ENCODE data around the gene KIF18A. TPM values are rescaled to one million over a fixed set of nuclear protein-coding genes. Genes with fewer than 3 reads are reported as not detected.
"Not testable (repeated sequence)": the region's sequence is repeated elsewhere in the genome, so short reads cannot be mapped to it uniquely, and the experiment has no call there.

KIF18A gene
- total RNA-seq (2014; rRNA removed; shearing (Covaris generic)): 15.3 and 16.1 TPM in 2 replicates
- 7.5 and 9.2 TPM in 2 replicates for polyA plus RNA-seq (2015; cell fraction: cytosol; rRNA removed)
- 9.0 and 22.3 TPM in 2 replicates for polyA plus RNA-seq (2015; cell fraction: nucleus; rRNA removed)

GRCh38 chr11:28107750-28108618, at the start of gene KIF18A, which contains the start of gene METTL15:
KIF18A (minus strand) TSS chr11:28108156; CDS start chr11:28097947, 10,209 bp downstream.
METTL15 (plus strand) TSS chr11:28108388; CDS start chr11:28113335, 4,947 bp downstream.
- in situ Hi-C loops (cut with HindIII; ENCODE audit: low pct_unique_long_range_greater_than_20kb, low sequenced_read_pairs): no loop called here
- peak; percentile 98 for DNase-seq (ENCODE audit: low read depth, low spot score)

GRCh38 chr11:28153586-28153985, 45.6 kb upstream of the KIF18A start:
- in situ Hi-C loops (cut with HindIII; ENCODE audit: low pct_unique_long_range_greater_than_20kb, low sequenced_read_pairs): no loop called here
- no peak for DNase-seq (ENCODE audit: low read depth, low spot score)

GRCh38 chr11:28152743-28153142, 44.8 kb upstream of the KIF18A start:
- in situ Hi-C loops (cut with HindIII; ENCODE audit: low pct_unique_long_range_greater_than_20kb, low sequenced_read_pairs): no loop called here
- DNase-seq (ENCODE audit: low read depth, low spot score): no peak

- in situ Hi-C loops (cut with HindIII; ENCODE audit: low pct_unique_long_range_greater_than_20kb, low sequenced_read_pairs): no loop called here
- DNase-seq (ENCODE audit: low read depth, low spot score): peak; percentile 19
Measured at GRCh38 chr11:28146123-28146751, 38.3 kb upstream of the KIF18A start.

- in situ Hi-C loops (cut with HindIII; ENCODE audit: low pct_unique_long_range_greater_than_20kb, low sequenced_read_pairs): no loop called here
Measured at GRCh38 chr11:28144808-28145207, 36.9 kb upstream of the KIF18A start.

GRCh38 chr11:28142724-28143123, 34.8 kb upstream of the KIF18A start:
- no peak for DNase-seq (ENCODE audit: low read depth, low spot score)
- in situ Hi-C loops (cut with HindIII; ENCODE audit: low pct_unique_long_range_greater_than_20kb, low sequenced_read_pairs): no loop called here

More at GRCh38 chr11:28144808-28145207, 36.9 kb upstream of the KIF18A start:
- no peak for DNase-seq (ENCODE audit: low read depth, low spot score)

- in situ Hi-C loops (cut with HindIII; ENCODE audit: low pct_unique_long_range_greater_than_20kb, low sequenced_read_pairs): no loop called here
- DNase-seq (ENCODE audit: low read depth, low spot score): no peak
Measured at GRCh38 chr11:28140689-28141455, 32.9 kb upstream of the KIF18A start.

- in situ Hi-C loops (cut with HindIII; ENCODE audit: low pct_unique_long_range_greater_than_20kb, low sequenced_read_pairs): no loop called here
- DNase-seq (ENCODE audit: low read depth, low spot score): no peak
Measured at GRCh38 chr11:28139841-28140415, 32.0 kb upstream of the KIF18A start.

- no peak for DNase-seq (ENCODE audit: low read depth, low spot score)
- in situ Hi-C loops (cut with HindIII; ENCODE audit: low pct_unique_long_range_greater_than_20kb, low sequenced_read_pairs): no loop called here
Measured at GRCh38 chr11:28137832-28138231, 29.9 kb upstream of the KIF18A start.

- in situ Hi-C loops (cut with HindIII; ENCODE audit: low pct_unique_long_range_greater_than_20kb, low sequenced_read_pairs): no loop called here
Measured at GRCh38 chr11:28137366-28137765, 29.4 kb upstream of the KIF18A start.

GRCh38 chr11:28136157-28136556, 28.2 kb upstream of the KIF18A start:
- DNase-seq (ENCODE audit: low read depth, low spot score); in situ Hi-C loops (cut with HindIII; ENCODE audit: low pct_unique_long_range_greater_than_20kb, low sequenced_read_pairs): not testable (repeated sequence)

More at GRCh38 chr11:28137366-28137765, 29.4 kb upstream of the KIF18A start:
- DNase-seq (ENCODE audit: low read depth, low spot score): no peak

GRCh38 chr11:28133146-28133545, 25.2 kb upstream of the KIF18A start:
- in situ Hi-C loops (cut with HindIII; ENCODE audit: low pct_unique_long_range_greater_than_20kb, low sequenced_read_pairs): no loop called here
- no peak for DNase-seq (ENCODE audit: low read depth, low spot score)

GRCh38 chr11:28132548-28132947, 24.6 kb upstream of the KIF18A start:
- no peak for DNase-seq (ENCODE audit: low read depth, low spot score)
- in situ Hi-C loops (cut with HindIII; ENCODE audit: low pct_unique_long_range_greater_than_20kb, low sequenced_read_pairs): no loop called here

- in situ Hi-C loops (cut with HindIII; ENCODE audit: low pct_unique_long_range_greater_than_20kb, low sequenced_read_pairs): no loop called here
- DNase-seq (ENCODE audit: low read depth, low spot score): no peak
Measured at GRCh38 chr11:28123151-28123581, 15.2 kb upstream of the KIF18A start.

- DNase-seq (ENCODE audit: low read depth, low spot score): no peak
- in situ Hi-C loops (cut with HindIII; ENCODE audit: low pct_unique_long_range_greater_than_20kb, low sequenced_read_pairs): no loop called here
Measured at GRCh38 chr11:28117712-28118111, 9.8 kb upstream of the KIF18A start.

- in situ Hi-C loops (cut with HindIII; ENCODE audit: low pct_unique_long_range_greater_than_20kb, low sequenced_read_pairs): no loop called here
- DNase-seq (ENCODE audit: low read depth, low spot score): no peak
Measured at GRCh38 chr11:28114731-28115130, 6.8 kb upstream of the KIF18A start.

GRCh38 chr11:28114116-28114515, 6.2 kb upstream of the KIF18A start:
- DNase-seq (ENCODE audit: low read depth, low spot score): no peak
- in situ Hi-C loops (cut with HindIII; ENCODE audit: low pct_unique_long_range_greater_than_20kb, low sequenced_read_pairs): no loop called here

Measured in SK-MEL-5 (cell line).